Hepatocyte (in vitro differentiated cells): ENCODE results near the gene TEC.

Experiments
- CTCF ChIP-seq: fragments of 200-600 bp; sonication (generic); IDR thresholded peaks from 2 replicates; pipeline ENCODE4 v1.5.1; 2016; ENCODE audit warnings: antibody characterized with exemption, mild to moderate bottlenecking; ENCODE audit not compliant: poor library complexity
- EZH2 ChIP-seq: fragments of 200-600 bp; sonication (generic); IDR thresholded peaks from 2 replicates; pipeline ENCODE4 v1.6.1; 2016; ENCODE audit warnings: antibody characterized with exemption, mild to moderate bottlenecking, borderline replicate concordance

GRCh38 chr4:48305508-48305907, 35.9 kb upstream of the TEC start:
- TF ChIP-seq CTCF (no peak), EZH2 (no peak)
